ENCODE measurements around the gene LPAR5. TPM values are rescaled to one million over a fixed set of nuclear protein-coding genes. Genes with fewer than 3 reads are reported as not detected.

LPAR5 gene
- total RNA-seq, 1 experiment from 2014 or later = 2.3 TPM

DNA sequence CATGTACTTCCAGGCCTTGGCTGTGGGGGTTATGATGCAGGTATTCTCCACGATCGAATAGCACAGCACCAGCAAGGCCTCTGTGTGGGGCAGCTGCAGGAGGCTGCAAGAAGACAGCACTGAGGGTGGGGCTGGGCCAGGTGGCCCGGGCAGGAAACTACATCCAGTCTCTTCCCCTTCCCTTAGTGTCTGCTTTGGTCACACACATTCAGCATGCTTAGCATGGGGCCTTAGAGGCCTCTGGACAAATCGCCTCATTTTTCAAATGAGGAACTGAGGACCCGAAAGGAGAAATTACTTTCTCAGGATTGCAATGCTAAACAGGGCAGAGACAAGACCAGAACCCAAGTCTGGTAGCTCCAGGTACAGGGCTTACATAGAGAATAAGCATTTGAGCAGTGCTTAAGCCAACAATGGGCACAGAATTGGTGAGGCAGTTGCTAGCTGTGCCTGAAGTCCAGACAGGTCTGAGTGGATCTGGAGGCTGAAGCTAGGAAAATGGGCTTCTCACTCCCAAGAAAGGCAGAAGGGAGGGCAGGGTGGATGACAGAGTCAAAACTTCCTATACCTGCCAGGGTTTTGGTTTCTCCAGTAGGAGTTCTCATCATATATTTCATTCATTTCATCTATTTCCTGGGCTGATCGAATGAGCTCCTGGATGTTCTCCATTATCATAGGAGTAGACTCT is 8.0 kb upstream of the LPAR5 start:
- no peak for DNase-seq
- Histone ChIP-seq H3K27ac (ENCODE audit: low read length) (no peak overlapping the region), H3K9me2 (replicated peaks; ENCODE audit: low read length) (no peaks in the 10 kb centered on the region), H3K9ac (ENCODE audit: low read length) (no peak overlapping the region), H3K36me3 (ENCODE audit: low read depth, low read length) (no peaks in the 10 kb centered on the region), H3K27me3 (ENCODE audit: low read length) (no peaks in the 10 kb centered on the region), H3K4me1 (ENCODE audit: insufficient read depth, low read length) (no peaks in the 10 kb centered on the region), H4K20me1 (ENCODE audit: low read length) (no peaks in the 10 kb centered on the region), H3K4me2 (ENCODE audit: low read length) (no peak overlapping the region), H3K4me3 (ENCODE audit: low read length) (no peak overlapping the region), H3K79me2 (ENCODE audit: low read length) (no peaks in the 10 kb centered on the region), H3K9me3 (ENCODE audit: low read length) (no peaks in the 10 kb centered on the region), H3F3A (ENCODE audit: low read length, unreplicated experiment) (no peaks in the 10 kb centered on the region), H2AFZ (ENCODE audit: low read length) (no peak overlapping the region)
- intact Hi-C loops (cut with micrococcal nuclease) = no loop called here
- BruUV-seq (replicated peaks) = no TSS peak
- ChIA-PET POLR2A (ENCODE audit: unreplicated experiment) (no interaction called here), CTCF (no interaction called here)
- ATAC-seq = no peak
- TF ChIP-seq EZH2 (IDR thresholded peaks at IDR 0.05; ENCODE audit: low read length, unreplicated experiment) (no peak), EZH2phosphoT487 (IDR thresholded peaks at IDR 0.05; ENCODE audit: borderline replicate concordance, low read length) (no peak)
- TF ChIP-seq, protein P1, sequence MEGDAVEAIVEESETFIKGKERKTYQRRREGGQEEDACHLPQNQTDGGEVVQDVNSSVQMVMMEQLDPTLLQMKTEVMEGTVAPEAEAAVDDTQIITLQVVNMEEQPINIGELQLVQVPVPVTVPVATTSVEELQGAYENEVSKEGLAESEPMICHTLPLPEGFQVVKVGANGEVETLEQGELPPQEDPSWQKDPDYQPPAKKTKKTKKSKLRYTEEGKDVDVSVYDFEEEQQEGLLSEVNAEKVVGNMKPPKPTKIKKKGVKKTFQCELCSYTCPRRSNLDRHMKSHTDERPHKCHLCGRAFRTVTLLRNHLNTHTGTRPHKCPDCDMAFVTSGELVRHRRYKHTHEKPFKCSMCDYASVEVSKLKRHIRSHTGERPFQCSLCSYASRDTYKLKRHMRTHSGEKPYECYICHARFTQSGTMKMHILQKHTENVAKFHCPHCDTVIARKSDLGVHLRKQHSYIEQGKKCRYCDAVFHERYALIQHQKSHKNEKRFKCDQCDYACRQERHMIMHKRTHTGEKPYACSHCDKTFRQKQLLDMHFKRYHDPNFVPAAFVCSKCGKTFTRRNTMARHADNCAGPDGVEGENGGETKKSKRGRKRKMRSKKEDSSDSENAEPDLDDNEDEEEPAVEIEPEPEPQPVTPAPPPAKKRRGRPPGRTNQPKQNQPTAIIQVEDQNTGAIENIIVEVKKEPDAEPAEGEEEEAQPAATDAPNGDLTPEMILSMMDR (conservative IDR thresholded peaks at IDR 0.05; ENCODE audit: low read depth, low read length) = no peak

- ATAC-seq = no peak
Measured at GRCh38 chr12:6641131-6641530, 5.4 kb upstream of the LPAR5 start.

DNA sequence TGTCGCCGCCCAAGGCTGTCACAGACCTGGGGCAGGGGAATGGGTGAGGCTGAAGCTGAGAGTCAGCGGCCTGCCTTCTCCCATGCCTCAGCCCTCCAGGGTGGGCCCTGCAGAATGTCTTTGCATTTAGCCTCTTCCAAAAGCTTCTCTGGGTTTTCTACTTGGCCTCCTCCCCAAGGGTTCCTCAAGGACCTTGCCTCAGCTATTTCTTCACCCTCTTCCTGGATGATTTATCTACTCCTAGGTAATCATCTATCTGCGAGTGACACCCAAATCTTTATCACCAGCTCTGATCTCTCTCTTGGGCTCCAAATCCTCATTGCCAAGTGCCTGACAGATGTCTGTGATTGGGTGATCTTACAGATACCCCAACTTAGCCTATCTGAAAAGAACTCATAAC is 4.7 kb upstream of the LPAR5 start:
- CTCF ChIA-PET = no interaction called here
- intact Hi-C loops (cut with micrococcal nuclease) = no loop called here

More at GRCh38 chr12:6641131-6641530, 5.4 kb upstream of the LPAR5 start:
- Histone ChIP-seq H3K79me2 (ENCODE audit: low read length) (no peaks in the 10 kb centered on the region), H3K4me1 (ENCODE audit: insufficient read depth, low read length) (peaks cover 5% of the 10 kb centered on the region), H3K4me3 (ENCODE audit: low read length) (no peak overlapping the region), H3K4me2 (ENCODE audit: low read length) (no peak overlapping the region), H3K36me3 (ENCODE audit: low read depth, low read length) (no peaks in the 10 kb centered on the region), H3K27me3 (ENCODE audit: low read length) (no peaks in the 10 kb centered on the region), H4K20me1 (ENCODE audit: low read length) (no peaks in the 10 kb centered on the region), H3F3A (ENCODE audit: low read length, unreplicated experiment) (no peaks in the 10 kb centered on the region), H3K9me2 (replicated peaks; ENCODE audit: low read length) (no peaks in the 10 kb centered on the region), H2AFZ (ENCODE audit: low read length) (no peak overlapping the region), H3K27ac (ENCODE audit: low read length) (no peak overlapping the region), H3K9ac (ENCODE audit: low read length) (no peak overlapping the region), H3K9me3 (ENCODE audit: low read length) (no peaks in the 10 kb centered on the region)
- no TSS peak for BruUV-seq (replicated peaks)
- no peak for TF ChIP-seq EZH2 (IDR thresholded peaks at IDR 0.05; ENCODE audit: low read length, unreplicated experiment)
- no peak for TF ChIP-seq EZH2phosphoT487 (IDR thresholded peaks at IDR 0.05; ENCODE audit: borderline replicate concordance, low read length)
- TF ChIP-seq, protein P1 (conservative IDR thresholded peaks at IDR 0.05; ENCODE audit: low read depth, low read length) = no peak
- intact Hi-C loops (cut with micrococcal nuclease) = no loop called here
- CTCF ChIA-PET = no interaction called here
- no peak for DNase-seq
- POLR2A ChIA-PET (ENCODE audit: unreplicated experiment) = no interaction called here

More for the DNA sequence above, 4.7 kb upstream of the LPAR5 start:
- POLR2A ChIA-PET (ENCODE audit: unreplicated experiment) = no interaction called here
- no TSS peak for BruUV-seq (replicated peaks)
- H3K4me1 ChIP-seq (ENCODE audit: insufficient read depth, low read length) = peaks cover 11% of the 10 kb centered on the region
- no peak overlapping the region for H3K27ac ChIP-seq (ENCODE audit: low read length)
- H3K9me3 ChIP-seq (ENCODE audit: low read length) = no peaks in the 10 kb centered on the region
- no peaks in the 10 kb centered on the region for H3K79me2 ChIP-seq (ENCODE audit: low read length)
- H3K9ac ChIP-seq (ENCODE audit: low read length) = no peak overlapping the region
- no peak overlapping the region for H3K4me3 ChIP-seq (ENCODE audit: low read length)
- H3K9me2 ChIP-seq (replicated peaks; ENCODE audit: low read length) = no peaks in the 10 kb centered on the region
- TF ChIP-seq, protein P1 (conservative IDR thresholded peaks at IDR 0.05; ENCODE audit: low read depth, low read length) = no peak
- TF ChIP-seq EZH2phosphoT487 (IDR thresholded peaks at IDR 0.05; ENCODE audit: borderline replicate concordance, low read length) = no peak
- no peak for TF ChIP-seq EZH2 (IDR thresholded peaks at IDR 0.05; ENCODE audit: low read length, unreplicated experiment)
- H3K4me2 ChIP-seq (ENCODE audit: low read length) = no peak overlapping the region
- DNase-seq (no peak), ATAC-seq (no peak)
- no peaks in the 10 kb centered on the region for H3F3A ChIP-seq (ENCODE audit: low read length, unreplicated experiment)
- H4K20me1 ChIP-seq (ENCODE audit: low read length) = no peaks in the 10 kb centered on the region
- no peaks in the 10 kb centered on the region for H3K36me3 ChIP-seq (ENCODE audit: low read depth, low read length)
- H3K27me3 ChIP-seq (ENCODE audit: low read length) = no peaks in the 10 kb centered on the region
- no peak overlapping the region for H2AFZ ChIP-seq (ENCODE audit: low read length)

All from PC-3 (cell line).